ENCODE results near the gene DHRS12.
A peak's percentile ranks its signal among the peaks of the same experiment; 100 is the strongest.

DHRS12 gene

GRCh38 chr13:51781246-51782022 lies 22.5 kb downstream of the DHRS12 start:
- no peak for DNase-seq (ENCODE audit: low read depth, low spot score)

GRCh38 chr13:51780099-51780498 lies 23.9 kb downstream of the DHRS12 start:
- DNase-seq (ENCODE audit: low read depth, low spot score) = no peak

- DNase-seq (ENCODE audit: low read depth, low spot score) = no peak
Measured at GRCh38 chr13:51778392-51778791, 25.6 kb downstream of the DHRS12 start.

GRCh38 chr13:51777921-51778320 lies 26.0 kb downstream of the DHRS12 start:
- no peak for DNase-seq (ENCODE audit: low read depth, low spot score)

- DNase-seq (ENCODE audit: low read depth, low spot score) = no peak
Measured at GRCh38 chr13:51776179-51776578, 27.8 kb downstream of the DHRS12 start.

- no peak for DNase-seq (ENCODE audit: low read depth, low spot score)
Measured at GRCh38 chr13:51773515-51773914, 30.4 kb downstream of the DHRS12 start.

- no peak for DNase-seq (ENCODE audit: low read depth, low spot score)
Measured at GRCh38 chr13:51772781-51773180, 31.2 kb downstream of the DHRS12 start.

GRCh38 chr13:51772105-51772455 lies 31.9 kb downstream of the DHRS12 start:
- DNase-seq (ENCODE audit: low read depth, low spot score) = no peak

GRCh38 chr13:51771418-51772104 lies 32.4 kb downstream of the DHRS12 start:
- no peak for DNase-seq (ENCODE audit: low read depth, low spot score)

- no peak for DNase-seq (ENCODE audit: low read depth, low spot score)
Measured at GRCh38 chr13:51770681-51771417, 33.1 kb downstream of the DHRS12 start.

GRCh38 chr13:51770160-51770559 lies 33.8 kb downstream of the DHRS12 start:
- DNase-seq (ENCODE audit: low read depth, low spot score) = no peak

- no peak for DNase-seq (ENCODE audit: low read depth, low spot score)
Measured at GRCh38 chr13:51769455-51770127, 34.4 kb downstream of the DHRS12 start.

GRCh38 chr13:51768976-51769375 lies 35.0 kb downstream of the DHRS12 start:
- DNase-seq (ENCODE audit: low read depth, low spot score) = no peak

- no peak for DNase-seq (ENCODE audit: low read depth, low spot score)
Measured at GRCh38 chr13:51768378-51768921, 35.5 kb downstream of the DHRS12 start.

- DNase-seq (ENCODE audit: low read depth, low spot score) = no peak
Measured at GRCh38 chr13:51767100-51767499, 36.9 kb downstream of the DHRS12 start.

GRCh38 chr13:51765142-51765515 lies 38.8 kb downstream of the DHRS12 start:
- no peak for DNase-seq (ENCODE audit: low read depth, low spot score)

GRCh38 chr13:51764184-51765141 lies 39.5 kb downstream of the DHRS12 start:
- DNase-seq (ENCODE audit: low read depth, low spot score) = peak; percentile 33

GRCh38 chr13:51763486-51763885 lies 40.5 kb downstream of the DHRS12 start:
- no peak for DNase-seq (ENCODE audit: low read depth, low spot score)

GRCh38 chr13:51761643-51762350 lies 42.2 kb downstream of the DHRS12 start:
- no peak for DNase-seq (ENCODE audit: low read depth, low spot score)

- no peak for DNase-seq (ENCODE audit: low read depth, low spot score)
Measured at GRCh38 chr13:51760592-51760991, 43.4 kb downstream of the DHRS12 start.

All from brain pericyte (primary cell).